ENCODE measurements around the gene GBA2. TPM values are rescaled to one million over a fixed set of nuclear protein-coding genes. Genes with fewer than 3 reads are reported as not detected.

Gene GBA2
- total RNA-seq, 2 experiments from 2014 or later, result 20.3 to 22.7 TPM

DNA sequence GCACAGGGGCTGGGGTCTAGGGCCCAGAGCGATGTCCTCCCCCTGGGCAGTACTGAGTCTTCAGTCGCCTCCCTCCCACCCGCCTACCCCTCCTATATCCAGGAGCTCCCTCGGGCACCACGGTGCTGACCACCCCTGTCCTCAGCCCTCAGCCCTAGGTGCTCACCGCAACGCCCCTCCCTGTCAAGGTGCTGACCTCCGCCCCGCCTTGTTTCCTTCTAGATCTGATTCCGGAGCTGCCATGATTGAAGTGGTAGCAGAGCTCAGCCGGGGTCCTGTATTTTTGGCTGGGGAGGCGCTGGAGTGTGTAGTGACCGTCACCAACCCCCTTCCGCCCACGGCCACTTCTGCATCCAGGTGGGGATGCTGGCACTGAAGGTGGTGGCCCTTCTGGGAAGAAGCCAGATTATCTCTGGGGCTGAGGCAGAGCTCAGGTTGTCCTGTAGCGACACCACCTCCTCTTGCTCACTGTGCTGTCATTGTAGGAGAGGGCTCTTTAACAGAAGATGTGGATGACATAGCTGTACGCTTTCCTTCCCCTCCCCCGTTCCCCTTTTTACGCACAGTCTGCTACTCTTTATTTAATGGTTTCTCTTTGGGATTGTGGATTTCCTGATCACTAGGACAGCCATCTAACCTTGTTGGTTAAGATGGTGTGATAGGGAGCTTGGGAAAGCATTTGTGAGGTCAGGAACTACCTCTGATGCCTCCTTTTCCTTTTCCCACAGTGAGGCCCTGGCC is 657 bp upstream of the GBA2 start:
- H3K27ac Mint-ChIP-seq, result peak overlapping the region; percentile 88

DNA sequence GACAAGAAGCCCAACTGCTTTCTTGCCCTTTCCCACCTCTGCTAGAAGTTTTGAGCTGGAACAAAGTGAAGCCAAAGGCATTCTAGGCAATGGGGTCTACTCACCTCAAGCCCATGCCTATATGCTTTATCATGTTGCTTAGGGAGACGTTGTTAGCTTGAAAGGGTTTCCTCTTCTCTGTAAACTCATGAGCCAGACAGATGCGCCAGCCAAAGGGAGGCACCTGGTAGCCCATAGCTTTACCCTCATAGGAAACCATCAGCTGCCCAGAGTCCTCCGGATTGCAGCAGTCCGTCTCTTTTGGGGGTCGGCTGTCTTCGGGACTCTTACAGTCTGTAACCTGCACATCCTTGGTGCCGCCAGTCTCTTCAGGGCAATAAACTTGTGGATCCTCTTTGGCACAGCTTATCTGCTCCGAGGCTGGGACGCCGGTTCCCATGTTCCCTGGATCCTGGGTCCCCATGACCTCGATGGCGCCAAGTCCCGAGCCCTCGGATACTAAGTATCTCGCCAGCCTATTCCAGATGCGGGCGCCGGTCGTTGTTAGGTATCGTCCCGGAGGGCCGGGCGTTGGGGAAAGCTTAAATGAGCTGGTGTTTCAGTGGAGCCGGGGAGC is 678 bp downstream of the GBA2 start:
- peak overlapping the region; percentile 81 for H3K4me3 Mint-ChIP-seq
- peaks cover 7% of the 10 kb centered on the region for H3K36me3 Mint-ChIP-seq (ENCODE audit: low read depth)
- peaks cover 32% of the 10 kb centered on the region for H3K4me1 Mint-ChIP-seq (ENCODE audit: low read depth)
- peak overlapping the region; percentile 67 for H3K27ac Mint-ChIP-seq
- intact Hi-C loops (cut with micrococcal nuclease), result loop anchor here (1.0 to 5.0 kb wide), 3 partner anchors 12 to 631 kb away; partner anchors contain the start of gene ATOSB
- no peaks in the 10 kb centered on the region for H3K9me3 Mint-ChIP-seq
- peak; percentile 35 for DNase-seq
- CTCF ChIA-PET, result interaction anchor here (0.6 to 7.2 kb wide), 13 partner anchors 8 to 379 kb away, joined by 3 to 59 read pairs (median 5); partner anchors contain the start of genes CREB3, HINT2 and TLN1
- H3K27me3 Mint-ChIP-seq (ENCODE audit: low read depth), result no peaks in the 10 kb centered on the region

More for the DNA sequence above, 657 bp upstream of the GBA2 start:
- Mint-ChIP-seq H3K9me3 (no peaks in the 10 kb centered on the region), H3K4me3 (peak overlapping the region; percentile 89), H3K36me3 (ENCODE audit: low read depth) (peaks cover 8% of the 10 kb centered on the region), H3K27me3 (ENCODE audit: low read depth) (no peaks in the 10 kb centered on the region), H3K4me1 (ENCODE audit: low read depth) (peaks cover 32% of the 10 kb centered on the region)
- DNase-seq, result peak; percentile 65
- intact Hi-C loops (cut with micrococcal nuclease), result loop anchor here (1.0 to 5.0 kb wide), 5 partner anchors 17 to 632 kb away; partner anchors contain the start of genes ATOSB, CREB3, HINT2 and TLN1
- CTCF ChIA-PET, result interaction anchor here (0.8 to 7.2 kb wide), 8 partner anchors 10 to 91 kb away, joined by 3 to 59 read pairs (median 6); partner anchors contain the start of genes CREB3 and TLN1

DNA sequence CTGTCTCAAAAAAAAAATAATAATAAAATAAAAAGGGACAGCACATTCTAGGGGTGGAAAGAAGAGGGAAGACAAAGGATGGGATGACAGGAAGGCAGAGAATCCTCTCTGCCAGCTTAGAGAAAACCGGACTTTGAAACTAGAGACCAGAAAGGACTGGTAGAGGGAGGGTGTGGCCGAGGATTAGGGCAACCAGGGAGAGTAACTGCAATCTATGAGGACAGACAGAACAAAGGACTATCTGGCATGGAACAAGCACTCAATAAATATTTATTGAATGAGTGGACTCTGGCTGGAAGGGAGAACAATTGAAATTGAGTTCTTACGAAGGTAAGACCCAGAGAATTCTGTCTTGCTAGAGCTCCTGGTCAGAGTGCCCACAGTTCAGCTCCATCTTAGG is 2.4 kb downstream of the GBA2 start:
- intact Hi-C loops (cut with micrococcal nuclease), result loop anchor here (5.0 kb wide), 1 partner anchor 629 kb away; the partner anchor contains the start of gene ATOSB
- CTCF ChIA-PET, result interaction anchor here (0.7 to 7.2 kb wide), 8 partner anchors 10 to 143 kb away, joined by 3 to 59 read pairs (median 4); partner anchors contain the start of genes CREB3 and TLN1
- Mint-ChIP-seq H3K27ac (no peak overlapping the region), H3K4me3 (peak overlapping the region; percentile 40), H3K27me3 (ENCODE audit: low read depth) (no peaks in the 10 kb centered on the region), H3K9me3 (no peaks in the 10 kb centered on the region), H3K4me1 (ENCODE audit: low read depth) (peaks cover 39% of the 10 kb centered on the region), H3K36me3 (ENCODE audit: low read depth) (peaks cover 3% of the 10 kb centered on the region)
- DNase-seq, result no peak

DNA sequence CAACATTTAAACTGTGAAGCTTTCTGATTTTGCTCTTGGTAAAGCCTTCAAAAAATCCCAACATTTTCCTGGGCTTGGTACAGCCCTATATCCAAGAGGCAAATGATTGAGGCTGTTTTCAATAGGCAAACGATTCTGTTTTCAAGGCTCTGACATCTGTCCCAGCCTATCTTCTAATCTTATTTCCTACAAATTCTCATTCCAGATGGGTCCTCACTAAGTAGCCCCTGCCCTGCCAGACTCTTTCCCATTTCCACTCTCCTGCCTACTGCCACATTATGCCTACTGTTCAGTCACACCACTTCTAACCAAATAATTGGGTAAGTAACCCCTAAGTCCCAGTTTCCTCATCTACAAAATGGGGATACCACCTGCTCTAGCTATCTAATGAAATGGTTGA is 3.5 kb downstream of the GBA2 start:
- CTCF ChIA-PET, result interaction anchor here (1.2 to 7.2 kb wide), 6 partner anchors 10 to 89 kb away, joined by 3 to 59 read pairs (median 4); no protein-coding TSS in a partner anchor
- intact Hi-C loops (cut with micrococcal nuclease), result loop anchor here (5.0 kb wide), 1 partner anchor 628 kb away; the partner anchor contains the start of gene ATOSB
- no peak for DNase-seq
- peaks cover 39% of the 10 kb centered on the region for H3K4me1 Mint-ChIP-seq (ENCODE audit: low read depth)
- H3K4me3 Mint-ChIP-seq, result no peak overlapping the region
- H3K36me3 Mint-ChIP-seq (ENCODE audit: low read depth), result peaks cover 5% of the 10 kb centered on the region
- no peak overlapping the region for H3K27ac Mint-ChIP-seq
- H3K27me3 Mint-ChIP-seq (ENCODE audit: low read depth), result no peaks in the 10 kb centered on the region
- H3K9me3 Mint-ChIP-seq, result no peaks in the 10 kb centered on the region

DNA sequence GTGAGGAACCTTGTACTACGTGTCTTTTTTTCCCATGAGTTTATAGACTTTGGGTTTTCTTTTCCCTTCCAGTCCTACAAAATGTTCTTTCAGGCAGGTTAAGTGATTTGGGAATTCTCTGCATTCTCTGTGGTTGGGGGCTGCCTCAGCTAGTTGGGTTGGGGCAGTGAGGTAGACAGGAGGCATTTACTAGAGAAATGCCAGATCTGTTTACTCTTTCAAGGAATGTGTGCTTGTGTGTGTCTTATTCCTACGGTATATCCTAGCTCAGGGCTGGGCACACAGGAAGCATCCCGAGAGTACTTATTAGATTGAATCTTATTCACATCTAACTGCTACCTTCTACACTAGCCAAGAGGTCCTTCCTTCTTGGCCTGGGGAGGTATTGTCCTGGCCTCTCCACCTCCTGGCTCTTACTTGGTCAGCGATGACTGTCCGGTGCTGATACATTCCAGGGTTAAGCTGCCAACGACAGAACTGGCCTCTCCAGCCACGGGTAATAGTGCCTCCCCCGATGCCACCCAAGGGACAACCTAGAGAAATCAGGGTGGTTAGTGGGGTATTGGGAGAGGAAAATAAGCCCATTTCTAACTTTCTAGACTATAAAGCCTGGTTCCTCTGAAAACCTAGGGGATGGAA is 5.0 kb downstream of the GBA2 start:
- Mint-ChIP-seq H3K36me3 (ENCODE audit: low read depth) (peaks cover 5% of the 10 kb centered on the region), H3K4me3 (no peak overlapping the region), H3K9me3 (no peaks in the 10 kb centered on the region), H3K27me3 (ENCODE audit: low read depth) (no peaks in the 10 kb centered on the region), H3K4me1 (ENCODE audit: low read depth) (peaks cover 35% of the 10 kb centered on the region), H3K27ac (no peak overlapping the region)
- DNase-seq, result no peak
- CTCF ChIA-PET, result interaction anchor here (1.0 to 7.2 kb wide), 4 partner anchors 9 to 47 kb away, joined by 4 to 59 read pairs (median 6); no protein-coding TSS in a partner anchor
- intact Hi-C loops (cut with micrococcal nuclease), result no loop called here

DNA sequence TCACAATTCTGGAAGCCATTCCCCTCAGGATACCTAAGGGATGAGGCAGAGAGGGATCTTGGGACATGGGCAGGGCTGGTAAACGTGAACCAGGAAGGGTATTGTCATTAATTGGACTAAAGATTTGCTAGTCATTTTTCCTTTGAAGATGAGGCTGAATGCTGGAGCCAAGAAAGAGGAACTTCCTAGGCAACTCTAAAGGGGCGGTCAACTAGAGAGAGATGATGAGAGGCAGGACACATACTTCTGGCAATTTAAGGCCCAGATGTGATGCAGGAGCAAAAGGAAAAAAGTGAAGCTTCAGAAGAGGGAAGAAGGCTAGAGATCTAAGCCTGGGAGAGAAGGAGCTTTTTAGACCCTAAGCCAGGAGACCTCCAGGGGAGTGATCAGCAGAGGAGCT is 5.6 kb downstream of the GBA2 start:
- Mint-ChIP-seq H3K4me1 (ENCODE audit: low read depth) (peaks cover 35% of the 10 kb centered on the region), H3K9me3 (no peaks in the 10 kb centered on the region), H3K4me3 (no peak overlapping the region), H3K27me3 (ENCODE audit: low read depth) (no peaks in the 10 kb centered on the region), H3K27ac (no peak overlapping the region), H3K36me3 (ENCODE audit: low read depth) (peaks cover 5% of the 10 kb centered on the region)
- no peak for DNase-seq
- intact Hi-C loops (cut with micrococcal nuclease), result no loop called here
- CTCF ChIA-PET, result interaction anchor here (0.6 to 7.2 kb wide), 5 partner anchors 8 to 47 kb away, joined by 3 to 59 read pairs (median 4); no protein-coding TSS in a partner anchor

DNA sequence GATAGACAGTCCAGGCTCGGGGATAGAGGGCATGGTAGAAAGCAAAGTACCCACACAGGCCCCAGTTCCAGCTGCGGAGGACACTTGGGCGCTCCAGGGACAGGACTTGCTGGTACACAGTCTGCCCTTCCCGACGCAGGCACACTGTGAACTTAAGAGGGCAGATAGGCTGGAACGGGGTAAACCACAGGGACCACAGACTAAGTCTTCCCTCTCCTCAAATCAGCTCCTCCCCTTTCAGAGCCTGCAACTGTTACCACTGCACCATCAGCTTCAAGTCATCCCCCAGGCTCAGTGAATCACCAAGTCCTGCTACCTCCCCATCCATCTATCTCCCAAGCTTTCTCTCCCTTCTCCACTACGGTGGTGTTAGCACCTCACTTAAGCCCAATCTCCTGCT is 7.3 kb downstream of the GBA2 start:
- no peaks in the 10 kb centered on the region for H3K9me3 Mint-ChIP-seq
- peaks cover 19% of the 10 kb centered on the region for H3K4me1 Mint-ChIP-seq (ENCODE audit: low read depth)
- CTCF ChIA-PET, result interaction anchor here (0.5 to 2.8 kb wide), 3 partner anchors 13 to 96 kb away, joined by 3 to 9 read pairs (median 4); no protein-coding TSS in a partner anchor
- no peak overlapping the region for H3K4me3 Mint-ChIP-seq
- no peak overlapping the region for H3K27ac Mint-ChIP-seq
- H3K27me3 Mint-ChIP-seq (ENCODE audit: low read depth), result no peaks in the 10 kb centered on the region
- DNase-seq, result no peak
- peaks cover 7% of the 10 kb centered on the region for H3K36me3 Mint-ChIP-seq (ENCODE audit: low read depth)
- intact Hi-C loops (cut with micrococcal nuclease), result no loop called here

DNA sequence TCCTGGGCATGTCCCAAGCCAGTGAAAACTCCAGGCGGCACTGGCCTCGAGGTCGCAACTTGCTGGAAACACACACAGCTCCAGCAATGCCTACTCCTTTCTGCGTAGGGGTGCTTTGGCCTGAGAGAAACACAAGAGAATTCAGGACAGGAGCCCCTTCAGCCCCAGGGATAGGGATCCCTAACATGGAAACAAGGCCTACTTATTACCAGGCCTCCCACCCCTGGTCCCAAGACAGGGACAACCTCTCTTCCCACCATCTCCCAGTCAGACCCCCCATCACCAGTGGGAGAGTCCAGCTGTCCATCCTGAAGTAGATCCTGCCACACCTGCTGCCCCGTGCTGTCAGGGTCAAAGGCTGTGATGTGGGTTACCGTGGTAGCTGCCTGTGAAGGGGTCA is 8.8 kb downstream of the GBA2 start:
- CTCF ChIA-PET, result interaction anchor here (0.6 kb wide), 1 partner anchor 90 kb away, joined by 5 read pairs; no protein-coding TSS in a partner anchor
- Mint-ChIP-seq H3K4me1 (ENCODE audit: low read depth) (peaks cover 8% of the 10 kb centered on the region), H3K4me3 (no peak overlapping the region), H3K36me3 (ENCODE audit: low read depth) (peaks cover 13% of the 10 kb centered on the region), H3K9me3 (no peaks in the 10 kb centered on the region), H3K27ac (no peak overlapping the region), H3K27me3 (ENCODE audit: low read depth) (no peaks in the 10 kb centered on the region)
- intact Hi-C loops (cut with micrococcal nuclease), result no loop called here
- no peak for DNase-seq

DNA sequence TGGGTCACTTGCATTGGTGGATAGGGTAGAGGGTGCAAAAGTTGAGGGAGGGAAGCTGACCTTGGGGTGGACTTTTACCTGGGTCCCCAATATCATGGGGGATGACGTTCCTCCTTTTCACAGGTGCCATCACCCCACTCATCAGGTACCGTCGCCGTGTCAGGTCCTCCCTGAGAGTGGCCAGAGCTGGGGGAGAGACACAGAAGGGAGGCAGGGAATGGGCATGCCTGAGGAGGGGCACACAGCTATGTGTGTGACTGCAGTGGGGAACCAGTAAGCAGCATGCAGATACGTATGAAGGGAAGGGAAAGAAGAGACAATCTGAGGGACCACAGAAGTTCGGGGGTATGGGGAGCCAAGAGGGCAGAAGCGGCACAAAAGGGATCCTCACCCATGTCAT is 10.1 kb downstream of the GBA2 start:
- DNase-seq, result no peak
- intact Hi-C loops (cut with micrococcal nuclease), result no loop called here
- CTCF ChIA-PET, result interaction anchor here (0.6 to 2.4 kb wide), 2 partner anchors 11 to 17 kb away, joined by 3 to 12 read pairs; no protein-coding TSS in a partner anchor
- Mint-ChIP-seq H3K27me3 (ENCODE audit: low read depth) (no peaks in the 10 kb centered on the region), H3K4me3 (no peak overlapping the region), H3K4me1 (ENCODE audit: low read depth) (peaks cover 13% of the 10 kb centered on the region), H3K27ac (no peak overlapping the region), H3K36me3 (ENCODE audit: low read depth) (peaks cover 13% of the 10 kb centered on the region), H3K9me3 (no peaks in the 10 kb centered on the region)

DNA sequence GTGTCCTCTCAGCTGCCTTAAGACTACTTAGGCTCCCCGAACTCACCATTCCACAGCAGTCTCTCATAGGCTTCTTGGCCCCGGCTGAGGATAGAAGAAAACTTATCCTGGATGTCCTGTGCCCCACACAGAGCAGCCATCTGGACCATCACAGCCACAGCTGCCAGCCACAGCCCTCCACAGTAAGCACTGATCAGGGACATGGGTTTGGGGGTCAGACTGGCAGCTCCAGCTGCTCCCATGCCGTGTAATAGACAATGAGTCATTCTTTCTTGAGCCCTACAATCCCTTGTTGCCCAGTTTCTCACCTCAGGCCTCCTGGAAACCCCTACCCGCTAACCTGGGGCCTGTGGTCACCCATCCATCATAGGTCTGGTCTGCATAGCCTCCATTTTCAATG is 10.8 kb downstream of the GBA2 start:
- Mint-ChIP-seq H3K27me3 (ENCODE audit: low read depth) (no peaks in the 10 kb centered on the region), H3K4me1 (ENCODE audit: low read depth) (peaks cover 20% of the 10 kb centered on the region), H3K4me3 (no peak overlapping the region), H3K9me3 (no peaks in the 10 kb centered on the region), H3K27ac (no peak overlapping the region), H3K36me3 (ENCODE audit: low read depth) (peaks cover 11% of the 10 kb centered on the region)
- intact Hi-C loops (cut with micrococcal nuclease), result no loop called here
- no peak for DNase-seq
- CTCF ChIA-PET, result interaction anchor here (0.5 to 2.4 kb wide), 3 partner anchors 18 to 90 kb away, joined by 3 to 12 read pairs (median 3); no protein-coding TSS in a partner anchor

DNA sequence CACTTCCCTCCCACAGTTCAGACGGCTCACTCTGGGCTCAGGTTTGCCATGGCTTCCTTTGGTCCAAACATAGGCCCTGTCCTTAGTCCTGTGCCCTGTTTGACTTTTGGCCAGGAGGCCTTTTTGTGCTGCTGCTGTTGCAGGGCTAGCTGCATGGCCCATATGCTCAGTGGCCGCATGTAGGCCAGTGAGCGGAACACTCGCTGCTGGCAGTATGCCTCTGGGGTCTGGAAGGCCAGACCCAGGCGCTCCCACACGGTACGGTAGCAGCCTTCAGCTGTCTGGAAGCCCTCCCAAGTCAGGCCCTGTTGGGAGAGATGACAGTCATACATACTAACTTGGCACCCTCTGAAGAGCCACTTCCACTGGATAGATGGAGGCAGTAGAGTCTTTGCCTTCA is 11.9 kb downstream of the GBA2 start:
- Mint-ChIP-seq H3K9me3 (no peaks in the 10 kb centered on the region), H3K36me3 (ENCODE audit: low read depth) (peaks cover 11% of the 10 kb centered on the region), H3K4me1 (ENCODE audit: low read depth) (peaks cover 20% of the 10 kb centered on the region), H3K27me3 (ENCODE audit: low read depth) (no peaks in the 10 kb centered on the region), H3K27ac (no peak overlapping the region), H3K4me3 (no peak overlapping the region)
- CTCF ChIA-PET, result interaction anchor here (1.5 to 2.4 kb wide), 2 partner anchors 19 to 120 kb away, joined by 5 to 12 read pairs; no protein-coding TSS in a partner anchor
- no peak for DNase-seq
- intact Hi-C loops (cut with micrococcal nuclease), result no loop called here

All from activated naive CD4-positive, alpha-beta T cell treated with anti-CD3 and anti-CD28 coated beads for 36 hours (primary cell).